ENCODE results near the gene BCAS4. TPM values are rescaled to one million over a fixed set of nuclear protein-coding genes. Genes with fewer than 3 reads are reported as not detected.
A peak's percentile ranks its signal among the peaks of the same experiment; 100 is the strongest.

The BCAS4 gene
- total and polyA plus RNA-seq, 5 donors from 2014 or later, result 8.0 to 17.6 (median 14.0) TPM

DNA sequence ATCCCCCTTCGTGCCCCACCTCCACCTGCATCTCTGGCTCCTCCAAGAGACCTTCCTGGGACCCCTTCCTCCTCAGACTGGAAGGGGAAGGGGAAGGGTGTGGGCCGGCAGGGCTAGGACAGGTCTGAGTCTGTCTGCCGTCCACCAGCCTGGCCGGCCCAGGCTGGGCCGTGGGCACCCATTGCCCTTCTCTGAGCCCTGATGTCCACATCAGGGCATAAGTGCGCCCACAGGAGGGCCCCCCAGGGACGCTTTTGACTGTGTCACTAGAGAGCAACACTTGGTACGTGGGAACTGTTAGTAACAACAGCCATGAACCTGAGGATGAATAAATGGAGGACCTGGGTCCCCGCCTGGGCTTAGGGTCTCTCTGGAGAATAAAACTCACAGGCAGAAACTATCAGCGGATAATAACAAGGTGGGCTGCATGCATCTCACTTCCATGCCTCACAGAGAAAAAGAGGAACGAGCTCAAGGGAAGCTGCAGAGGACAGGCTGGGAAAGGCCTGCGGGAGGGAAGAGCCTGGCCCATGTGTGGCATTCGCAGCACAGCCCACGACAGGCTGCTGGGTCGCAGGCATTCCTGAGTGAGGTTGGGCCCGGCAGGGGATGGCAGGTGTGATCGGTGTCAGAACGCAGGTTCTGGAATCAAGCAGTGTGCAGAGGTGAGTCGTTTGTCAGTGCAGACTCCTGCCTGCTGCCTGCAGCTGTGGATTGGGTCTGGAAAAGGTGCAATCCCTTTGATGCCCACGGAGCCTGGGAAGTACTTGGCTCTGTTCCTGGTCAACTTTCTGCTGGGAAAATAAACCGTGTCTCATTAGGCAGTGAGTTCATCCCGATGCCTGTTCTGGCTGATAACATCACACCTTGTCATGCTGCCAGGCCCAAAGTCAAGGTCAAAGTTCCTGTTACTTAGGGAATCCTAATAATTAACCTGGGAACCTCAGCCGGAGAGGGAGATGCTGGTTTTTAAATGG, 60.9 kb downstream of the BCAS4 start:
- H3K27me3 Mint-ChIP-seq, result peaks cover 4% of the 10 kb centered on the region
- Histone ChIP-seq H3K4me1 (ENCODE audit: control insufficient read depth, insufficient read depth, low read length, poor library complexity, severe bottlenecking) (no peaks in the 10 kb centered on the region), H3K27me3 (ENCODE audit: control insufficient read depth, insufficient read depth, low read length) (no peaks in the 10 kb centered on the region), H3K36me3 (ENCODE audit: control insufficient read depth, insufficient read depth, low read length) (no peaks in the 10 kb centered on the region), H3K9me3 (ENCODE audit: control insufficient read depth in 2 of 2, low read length in 2 of 2) (no peaks in the 10 kb centered on the region), H3K4me3 (ENCODE audit: low read depth, low read length) (no peak overlapping the region), H3K27ac (ENCODE audit: insufficient read depth, low read length, poor library complexity, severe bottlenecking) (no peak overlapping the region)
- no peak for DNase-seq
- H3K4me1 Mint-ChIP-seq, result no peaks in the 10 kb centered on the region
- H3K27ac Mint-ChIP-seq, result no peak overlapping the region
- no peak overlapping the region for H3K4me3 Mint-ChIP-seq
- no peaks in the 10 kb centered on the region for H3K9me3 Mint-ChIP-seq
- ATAC-seq (ENCODE audit: low read depth in 2 of 2), result no peak
- H3K36me3 Mint-ChIP-seq, result peaks cover 7% of the 10 kb centered on the region

DNA sequence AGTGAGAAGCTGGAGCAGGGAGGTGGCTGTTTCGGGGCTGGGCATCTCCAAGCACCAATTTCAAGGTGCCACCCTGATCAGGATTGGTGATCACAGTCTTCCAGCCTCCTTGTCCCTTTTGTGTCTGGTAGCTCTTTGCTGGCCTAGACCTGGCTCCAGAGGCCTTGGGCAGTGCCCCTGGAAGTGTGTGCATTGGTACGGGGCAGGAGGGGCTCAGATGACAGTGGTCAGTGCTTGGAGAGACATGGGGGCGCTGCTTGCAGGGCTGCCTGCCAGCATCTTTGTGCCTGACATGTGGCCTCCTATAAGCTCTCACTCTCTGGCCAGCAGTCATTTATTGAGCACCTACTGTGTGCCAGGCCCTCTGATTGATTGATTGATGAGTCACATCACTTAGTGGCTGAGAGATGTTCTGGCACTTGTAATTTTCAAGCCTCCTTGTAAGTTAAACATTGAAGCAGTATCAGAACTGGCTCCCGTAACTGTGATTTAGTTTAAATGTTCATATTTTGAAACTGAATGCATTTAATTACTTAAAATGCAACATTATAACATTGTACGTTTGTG, 61.7 kb downstream of the BCAS4 start:
- no peaks in the 10 kb centered on the region for H3K4me1 Mint-ChIP-seq
- no peaks in the 10 kb centered on the region for H3K9me3 Mint-ChIP-seq
- H3K27ac ChIP-seq (ENCODE audit: insufficient read depth, low read length, poor library complexity, severe bottlenecking), result no peak overlapping the region
- H3K36me3 Mint-ChIP-seq, result peaks cover 7% of the 10 kb centered on the region
- no peaks in the 10 kb centered on the region for H3K4me1 ChIP-seq (ENCODE audit: control insufficient read depth, insufficient read depth, low read length, poor library complexity, severe bottlenecking)
- DNase-seq, result no peak
- peaks cover 4% of the 10 kb centered on the region for H3K27me3 Mint-ChIP-seq
- no peaks in the 10 kb centered on the region for H3K9me3 ChIP-seq (ENCODE audit: control insufficient read depth in 2 of 2, low read length in 2 of 2)
- no peaks in the 10 kb centered on the region for H3K36me3 ChIP-seq (ENCODE audit: control insufficient read depth, insufficient read depth, low read length)
- no peak overlapping the region for H3K27ac Mint-ChIP-seq
- no peak for ATAC-seq (ENCODE audit: low read depth in 2 of 2)
- H3K4me3 ChIP-seq (ENCODE audit: low read depth, low read length), result no peak overlapping the region
- no peak overlapping the region for H3K4me3 Mint-ChIP-seq
- no peaks in the 10 kb centered on the region for H3K27me3 ChIP-seq (ENCODE audit: control insufficient read depth, insufficient read depth, low read length)

DNA sequence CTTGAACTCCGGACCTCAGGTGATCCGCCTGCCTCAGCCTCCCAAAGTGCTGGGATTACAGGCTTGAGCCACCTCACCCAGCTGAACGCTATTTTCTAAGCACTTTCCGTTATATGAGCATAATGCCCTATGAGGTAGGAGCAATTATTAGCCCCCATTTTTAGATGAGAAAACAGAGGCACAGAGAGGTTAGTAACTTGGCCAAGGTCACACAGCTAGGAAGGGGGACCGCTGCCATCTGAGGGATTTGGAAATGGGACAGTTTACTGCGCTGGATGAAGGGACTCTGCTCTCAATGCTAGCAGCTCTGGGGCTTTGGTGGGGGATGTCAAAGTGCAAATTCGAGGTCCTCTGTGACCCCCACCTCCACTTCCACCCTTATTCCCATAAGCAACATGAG, 62.5 kb downstream of the BCAS4 start:
- H3K27me3 ChIP-seq (ENCODE audit: control insufficient read depth, insufficient read depth, low read length), result no peaks in the 10 kb centered on the region
- DNase-seq (no peak), ATAC-seq (ENCODE audit: low read depth in 2 of 2) (no peak)
- no peaks in the 10 kb centered on the region for H3K4me1 ChIP-seq (ENCODE audit: control insufficient read depth, insufficient read depth, low read length, poor library complexity, severe bottlenecking)
- no peak overlapping the region for H3K4me3 ChIP-seq (ENCODE audit: low read depth, low read length)
- peaks cover 7% of the 10 kb centered on the region for H3K36me3 Mint-ChIP-seq
- no peaks in the 10 kb centered on the region for H3K4me1 Mint-ChIP-seq
- H3K9me3 Mint-ChIP-seq, result no peaks in the 10 kb centered on the region
- H3K27ac Mint-ChIP-seq, result no peak overlapping the region
- H3K27me3 Mint-ChIP-seq, result peaks cover 4% of the 10 kb centered on the region
- no peaks in the 10 kb centered on the region for H3K9me3 ChIP-seq (ENCODE audit: control insufficient read depth in 2 of 2, low read length in 2 of 2)
- no peak overlapping the region for H3K27ac ChIP-seq (ENCODE audit: insufficient read depth, low read length, poor library complexity, severe bottlenecking)
- H3K36me3 ChIP-seq (ENCODE audit: control insufficient read depth, insufficient read depth, low read length), result no peaks in the 10 kb centered on the region
- no peak overlapping the region for H3K4me3 Mint-ChIP-seq

DNA sequence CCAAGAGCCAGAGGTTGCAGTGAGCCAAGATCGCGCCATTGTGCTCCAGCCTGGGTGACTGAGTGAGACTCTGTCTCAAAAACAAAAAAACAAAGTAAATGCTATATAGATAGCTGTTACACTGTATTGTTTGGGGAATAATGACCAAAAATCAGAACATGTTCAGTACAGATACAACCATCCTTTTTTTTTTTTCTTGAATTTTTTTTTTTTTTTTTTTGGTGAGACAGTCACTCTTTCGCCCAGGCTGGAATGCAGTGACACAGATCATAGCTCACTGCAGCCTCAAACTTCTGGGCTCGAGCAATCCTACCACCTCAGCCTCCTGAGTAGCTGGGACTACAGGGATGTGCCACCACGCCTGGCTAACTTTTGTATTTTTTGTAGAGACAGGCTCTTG, 63.7 kb downstream of the BCAS4 start:
- Mint-ChIP-seq H3K9me3 (no peaks in the 10 kb centered on the region), H3K4me1 (no peaks in the 10 kb centered on the region)

DNA sequence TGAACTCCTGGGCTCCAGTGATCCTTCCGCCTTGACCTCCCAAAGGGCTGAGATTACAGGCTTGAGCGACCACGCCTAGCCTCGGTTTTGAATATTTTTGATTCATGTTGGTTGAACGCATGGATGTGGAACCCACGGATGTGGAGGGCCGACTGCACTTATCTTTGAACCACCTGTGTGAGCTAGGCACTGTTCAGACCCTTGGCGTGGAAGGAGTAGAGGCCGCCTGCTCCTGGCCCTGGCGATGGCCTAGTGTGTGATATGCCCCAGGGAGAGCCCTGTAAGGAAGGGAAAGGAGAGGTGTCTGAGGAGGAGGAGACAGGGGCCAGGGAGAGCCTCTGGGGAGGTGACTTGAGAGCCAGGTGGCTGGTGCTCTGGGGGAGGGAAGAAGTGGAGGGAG, 64.3 kb downstream of the BCAS4 start:
- Mint-ChIP-seq H3K27me3 (peaks cover 4% of the 10 kb centered on the region), H3K4me3 (no peak overlapping the region), H3K36me3 (peaks cover 11% of the 10 kb centered on the region), H3K4me1 (no peaks in the 10 kb centered on the region), H3K27ac (no peak overlapping the region), H3K9me3 (no peaks in the 10 kb centered on the region)
- Histone ChIP-seq H3K36me3 (ENCODE audit: control insufficient read depth, insufficient read depth, low read length) (no peaks in the 10 kb centered on the region), H3K4me1 (ENCODE audit: control insufficient read depth, insufficient read depth, low read length, poor library complexity, severe bottlenecking) (no peaks in the 10 kb centered on the region), H3K4me3 (ENCODE audit: low read depth, low read length) (no peak overlapping the region), H3K27ac (ENCODE audit: insufficient read depth, low read length, poor library complexity, severe bottlenecking) (no peak overlapping the region), H3K9me3 (ENCODE audit: control insufficient read depth in 2 of 2, low read length in 2 of 2) (no peaks in the 10 kb centered on the region), H3K27me3 (ENCODE audit: control insufficient read depth, insufficient read depth, low read length) (no peaks in the 10 kb centered on the region)
- DNase-seq (no peak), ATAC-seq (ENCODE audit: low read depth in 2 of 2) (no peak)

More for the DNA sequence above, 63.7 kb downstream of the BCAS4 start:
- Histone ChIP-seq H3K9me3 (ENCODE audit: control insufficient read depth in 2 of 2, low read length in 2 of 2) (no peaks in the 10 kb centered on the region), H3K27me3 (ENCODE audit: control insufficient read depth, insufficient read depth, low read length) (no peaks in the 10 kb centered on the region), H3K4me1 (ENCODE audit: control insufficient read depth, insufficient read depth, low read length, poor library complexity, severe bottlenecking) (no peaks in the 10 kb centered on the region), H3K27ac (ENCODE audit: insufficient read depth, low read length, poor library complexity, severe bottlenecking) (no peak overlapping the region), H3K4me3 (ENCODE audit: low read depth, low read length) (no peak overlapping the region), H3K36me3 (ENCODE audit: control insufficient read depth, insufficient read depth, low read length) (no peaks in the 10 kb centered on the region)
- Mint-ChIP-seq H3K27me3 (peaks cover 4% of the 10 kb centered on the region), H3K27ac (no peak overlapping the region), H3K36me3 (peaks cover 7% of the 10 kb centered on the region), H3K4me3 (no peak overlapping the region)
- DNase-seq (no peak), ATAC-seq (ENCODE audit: low read depth in 2 of 2) (no peak)

DNA sequence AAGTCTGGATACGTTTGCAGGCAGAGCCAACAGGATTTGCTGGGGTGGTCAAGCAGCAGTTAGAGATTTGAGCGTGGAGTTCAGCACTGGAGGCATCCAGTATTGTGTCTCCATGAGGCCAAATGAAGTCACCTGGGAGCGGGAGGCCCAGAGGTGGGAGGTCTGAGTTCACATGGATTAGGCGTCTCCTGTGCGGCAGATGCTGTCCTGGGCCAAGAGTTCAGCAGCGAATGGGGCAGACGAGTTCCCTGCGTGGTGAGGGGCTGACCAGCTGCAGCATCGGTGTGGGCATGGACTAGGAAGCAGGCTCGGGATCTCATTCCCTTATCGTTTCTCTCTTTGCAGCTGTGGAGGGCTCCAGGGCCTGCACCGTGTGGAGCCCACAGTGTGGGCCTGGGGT, 66.2 kb downstream of the BCAS4 start:
- ATAC-seq (ENCODE audit: low read depth in 2 of 2), result no peak
- Mint-ChIP-seq H3K27ac (peak overlapping the region in 1 of 3 donors; percentile 38), H3K27me3 (peaks cover 4% of the 10 kb centered on the region), H3K4me1 (no peaks in the 10 kb centered on the region), H3K36me3 (peaks cover 4% of the 10 kb centered on the region), H3K4me3 (no peak overlapping the region), H3K9me3 (no peaks in the 10 kb centered on the region)
- Histone ChIP-seq H3K36me3 (ENCODE audit: control insufficient read depth, insufficient read depth, low read length) (no peaks in the 10 kb centered on the region), H3K4me1 (ENCODE audit: control insufficient read depth, insufficient read depth, low read length, poor library complexity, severe bottlenecking) (no peaks in the 10 kb centered on the region), H3K9me3 (ENCODE audit: control insufficient read depth in 2 of 2, low read length in 2 of 2) (no peaks in the 10 kb centered on the region), H3K27ac (ENCODE audit: insufficient read depth, low read length, poor library complexity, severe bottlenecking) (no peak overlapping the region), H3K4me3 (ENCODE audit: low read depth, low read length) (no peak overlapping the region), H3K27me3 (ENCODE audit: control insufficient read depth, insufficient read depth, low read length) (no peaks in the 10 kb centered on the region)
- DNase-seq, result no peak

DNA sequence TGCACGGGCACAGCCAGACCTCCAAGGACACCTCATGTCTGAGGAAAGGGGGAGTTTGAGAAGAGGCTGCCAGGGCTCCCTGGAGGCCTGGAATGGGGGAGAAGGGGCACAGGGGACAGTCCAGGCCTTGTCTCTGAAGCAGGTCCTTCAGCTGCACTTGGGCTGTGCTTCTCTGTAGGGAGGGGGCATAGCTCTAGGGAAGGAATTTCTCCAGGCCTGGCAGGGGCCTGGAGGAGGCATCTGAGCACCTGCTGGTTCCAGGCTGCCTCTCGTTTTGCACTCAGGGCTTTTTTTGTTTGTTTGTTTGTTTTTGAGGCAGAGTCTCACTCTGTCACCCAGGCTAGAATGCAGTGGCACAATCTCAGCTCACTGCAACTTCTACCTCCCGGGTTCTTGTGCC, 67.7 kb downstream of the BCAS4 start:
- no peak overlapping the region for H3K27ac Mint-ChIP-seq
- no peak for DNase-seq
- H3K36me3 Mint-ChIP-seq, result peaks cover 4% of the 10 kb centered on the region
- Histone ChIP-seq H3K9me3 (ENCODE audit: control insufficient read depth in 2 of 2, low read length in 2 of 2) (no peaks in the 10 kb centered on the region), H3K4me3 (ENCODE audit: low read depth, low read length) (no peak overlapping the region), H3K27me3 (ENCODE audit: control insufficient read depth, insufficient read depth, low read length) (no peaks in the 10 kb centered on the region), H3K4me1 (ENCODE audit: control insufficient read depth, insufficient read depth, low read length, poor library complexity, severe bottlenecking) (no peaks in the 10 kb centered on the region), H3K36me3 (ENCODE audit: control insufficient read depth, insufficient read depth, low read length) (no peaks in the 10 kb centered on the region), H3K27ac (ENCODE audit: insufficient read depth, low read length, poor library complexity, severe bottlenecking) (no peak overlapping the region)
- peaks cover 4% of the 10 kb centered on the region for H3K27me3 Mint-ChIP-seq
- no peaks in the 10 kb centered on the region for H3K9me3 Mint-ChIP-seq
- no peaks in the 10 kb centered on the region for H3K4me1 Mint-ChIP-seq
- no peak overlapping the region for H3K4me3 Mint-ChIP-seq
- ATAC-seq (ENCODE audit: low read depth in 2 of 2), result no peak

DNA sequence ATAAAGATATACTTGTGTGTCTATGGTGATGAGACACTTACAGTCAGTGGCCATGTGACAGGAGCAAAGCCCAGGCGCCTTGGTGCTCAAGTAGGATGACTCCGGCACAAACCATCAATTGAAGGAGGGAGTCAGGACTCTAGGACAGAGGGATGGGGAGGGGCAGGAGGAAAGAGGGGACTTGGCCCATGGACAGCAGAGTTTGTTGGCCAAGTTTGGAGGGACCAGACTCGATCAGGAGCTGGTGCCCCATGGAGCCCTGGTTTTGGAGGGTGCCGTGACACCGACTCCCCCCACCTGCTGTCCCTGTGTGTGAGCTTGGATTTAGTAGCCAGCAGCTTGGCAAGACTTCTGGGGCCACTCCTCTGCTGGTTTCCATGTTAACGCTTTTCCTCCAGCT, 70.3 kb downstream of the BCAS4 start:
- Mint-ChIP-seq H3K4me3 (no peak overlapping the region), H3K36me3 (peaks cover 4% of the 10 kb centered on the region), H3K27ac (no peak overlapping the region), H3K27me3 (no peaks in the 10 kb centered on the region), H3K9me3 (no peaks in the 10 kb centered on the region), H3K4me1 (no peaks in the 10 kb centered on the region)
- no peak overlapping the region for H3K4me3 ChIP-seq (ENCODE audit: low read depth, low read length)
- no peaks in the 10 kb centered on the region for H3K4me1 ChIP-seq (ENCODE audit: control insufficient read depth, insufficient read depth, low read length, poor library complexity, severe bottlenecking)
- no peaks in the 10 kb centered on the region for H3K27me3 ChIP-seq (ENCODE audit: control insufficient read depth, insufficient read depth, low read length)
- ATAC-seq (ENCODE audit: low read depth in 2 of 2), result no peak
- H3K36me3 ChIP-seq (ENCODE audit: control insufficient read depth, insufficient read depth, low read length), result no peaks in the 10 kb centered on the region
- DNase-seq, result no peak
- no peak overlapping the region for H3K27ac ChIP-seq (ENCODE audit: insufficient read depth, low read length, poor library complexity, severe bottlenecking)
- no peaks in the 10 kb centered on the region for H3K9me3 ChIP-seq (ENCODE audit: control insufficient read depth in 2 of 2, low read length in 2 of 2)
